Fibroblast of lung (primary cell): ENCODE measurements around the gene MCEMP1.

Experiments used
- CTCF ChIP-seq, 2 donors: IDR thresholded peaks in 1 of 2; conservative IDR thresholded peaks in 1 of 2; 1 replicate in 1 of 2; 2 replicates in 1 of 2; pipeline ENCODE4 v1.5.1; 2011 to 2012; ENCODE audit warnings: low read length in 2 of 2, control low read depth in 1 of 2, inconsistent platforms in 1 of 2, low read depth in 1 of 2, mild to moderate bottlenecking in 1 of 2
- EZH2 ChIP-seq: IDR thresholded peaks from 2 replicates; pipeline ENCODE4 v1.5.1; 2012; ENCODE audit warnings: low read length, control low read depth, mild to moderate bottlenecking; ENCODE audit errors: missing control alignments

DNA sequence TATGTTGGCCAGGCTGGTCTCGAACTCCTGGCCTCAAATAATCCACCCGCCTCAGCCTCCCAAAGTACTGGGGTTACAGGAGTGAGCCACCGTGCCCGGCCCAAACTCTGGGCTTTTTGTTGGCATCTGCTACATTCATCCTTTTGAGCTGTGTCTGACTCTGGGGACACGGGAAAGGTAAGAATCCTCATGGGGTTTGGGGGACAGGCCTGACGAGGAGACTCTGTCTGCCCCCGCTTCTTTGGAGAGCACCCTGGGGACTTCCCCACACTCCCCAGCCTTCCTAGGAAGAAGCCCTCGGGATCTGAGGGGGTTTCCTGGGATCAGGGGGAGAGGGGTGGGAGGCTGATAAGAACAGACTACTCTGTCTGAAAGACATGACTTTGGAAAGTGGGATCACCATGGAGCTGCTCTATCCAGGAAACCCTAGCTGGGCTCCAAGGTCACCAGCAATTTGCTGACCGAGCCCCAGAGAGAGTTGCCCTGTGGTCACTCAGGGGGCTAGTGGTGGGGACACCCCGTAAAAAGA is 33.1 kb downstream of the MCEMP1 start:
- no peak for TF ChIP-seq EZH2
- TF ChIP-seq CTCF (conservative IDR thresholded peaks at IDR 0.05 in 1 of 2, IDR thresholded peaks at IDR 0.05 in 1 of 2; ENCODE audit: low read depth in 1 of 2, low read length in 2 of 2) = no peak
